ENCODE results near the gene ERMP1.

- TF ChIP-seq CTCF (IDR thresholded peaks at IDR 0.05; ENCODE audit: poor library complexity) = no peak
- no peak for TF ChIP-seq EZH2phosphoT487 (IDR thresholded peaks at IDR 0.05; ENCODE audit: low read depth, severe bottlenecking, unreplicated experiment)
Observed at GRCh38 chr9:5784526-5785315, 48.2 kb downstream of the ERMP1 start.

All from hepatocyte (in vitro differentiated cells).